Tibial nerve (tissue), 4 donors: ENCODE results near the gene SLC5A10. TPM values are rescaled to one million over a fixed set of nuclear protein-coding genes. Genes with fewer than 3 reads are reported as not detected.

ENCODE experiments used
- DNase-seq, 2 donors: peaks; one replicate each; pipeline ENCODE4 v3.0.0-alpha.2; 2019; ENCODE audit warnings: low spot score in 2 of 2
- H3K27ac ChIP-seq, 4 donors: fragments of 200-600 bp; sonication (generic) in 3 of 4; one replicate each; pipeline ENCODE4 v1.5.1; 2017 to 2019; ENCODE audit warnings: mild to moderate bottlenecking in 1 of 4
- H3K27me3 ChIP-seq, 2 donors: fragments of 200-600 bp; sonication (generic) in 1 of 2; one replicate each; pipeline versions ENCODE4 v1.5.1 to v1.6.0; 2017 to 2019
- H3K36me3 ChIP-seq, 3 donors: fragments of 200-600 bp; sonication (generic); one replicate each; pipeline ENCODE4 v1.5.1; 2018 to 2019
- H3K4me1 ChIP-seq, 4 donors: fragments of 200-600 bp; sonication (generic) in 3 of 4; one replicate each; pipeline ENCODE4 v1.5.1; 2017 to 2019
- H3K4me3 ChIP-seq, 4 donors: fragments of 200-600 bp; sonication (generic) in 3 of 4; one replicate each; pipeline ENCODE4 v1.5.1; 2017 to 2019; ENCODE audit warnings: mild to moderate bottlenecking in 1 of 4, moderate library complexity in 1 of 4
- H3K9me3 ChIP-seq, 4 donors: fragments of 200-600 bp; sonication (generic) in 3 of 4; one replicate each; pipeline ENCODE4 v1.5.1; 2017 to 2019
- CTCF ChIP-seq, 5 experiments: fragments of 200-600 bp in 3 of 5; fragments of 450-650 bp in 2 of 5; sonication (generic) in 3 of 5; IDR thresholded peaks; one replicate each; pipeline ENCODE4 v1.5.1; 2016 to 2019; ENCODE audit warnings: antibody characterized with exemption in 5 of 5, mild to moderate bottlenecking in 3 of 5, moderate library complexity in 2 of 5
- EP300 ChIP-seq, 2 donors: sonication (generic); formaldehyde crosslinking; IDR thresholded peaks; one replicate each; pipeline ENCODE4 v1.6.1; 2017; ENCODE audit warnings: antibody characterized with exemption in 2 of 2, mild to moderate bottlenecking in 1 of 2
- POLR2A ChIP-seq, 2 donors: fragments of 450-650 bp; IDR thresholded peaks; one replicate each; pipeline ENCODE4 v1.6.1; 2017; ENCODE audit warnings: antibody characterized with exemption in 2 of 2, mild to moderate bottlenecking in 2 of 2, moderate library complexity in 2 of 2
- WGBS, 2 donors: methylation state at CpG; one replicate each; pipeline ENCODE4 v1.1.5; 2018; 5-methylcytosine and 5-hydroxymethylcytosine counted together
- total RNA-seq, 4 donors: library from RNA; depleted of rRNA; stranded (reverse); fragments of >200 nt; gene quantifications; one replicate each; pipeline ENCODE4 v1.1.0, GENCODE V29; 2016

Gene SLC5A10
- total RNA-seq, 4 donors from 2014 or later = not detected

- no peak overlapping the region for H3K4me3 ChIP-seq
- DNase-seq = no peak
- WGBS, 2 donors = 83 to 90% methylated on average over 11 of the region's 11 CpGs
- no peaks in the 10 kb centered on the region for H3K9me3 ChIP-seq
- H3K4me1 ChIP-seq = peaks cover 0 to 11% (median 0%) of the 10 kb centered on the region in 4 donors
- H3K27ac ChIP-seq = no peak overlapping the region
- TF ChIP-seq POLR2A (IDR thresholded peaks at IDR 0.05) (no peak), EP300 (IDR thresholded peaks at IDR 0.05) (no peak), CTCF (IDR thresholded peaks at IDR 0.05) (no peak)
- H3K27me3 ChIP-seq = no peaks in the 10 kb centered on the region
- H3K36me3 ChIP-seq = no peaks in the 10 kb centered on the region
Observed at GRCh38 chr17:18958611-18959010, 6.6 kb downstream of the SLC5A10 start.

GRCh38 chr17:18959071-18959844 is 7.3 kb downstream of the SLC5A10 start:
- Histone ChIP-seq H3K27me3 (no peaks in the 10 kb centered on the region), H3K4me1 (peaks cover 0 to 11% (median 0%) of the 10 kb centered on the region in 4 donors), H3K27ac (no peak overlapping the region), H3K9me3 (no peaks in the 10 kb centered on the region), H3K4me3 (no peak overlapping the region), H3K36me3 (no peaks in the 10 kb centered on the region)
- WGBS, 2 donors = 69 to 82% methylated on average over 17 to 19 of the region's 22 CpGs
- no peak for DNase-seq
- TF ChIP-seq EP300 (IDR thresholded peaks at IDR 0.05) (no peak), CTCF (IDR thresholded peaks at IDR 0.05) (no peak), POLR2A (IDR thresholded peaks at IDR 0.05) (no peak)

- 98% methylated on average over 5 of the region's 5 CpGs for WGBS, 2 donors
- DNase-seq = no peak
- TF ChIP-seq CTCF (IDR thresholded peaks at IDR 0.05) = no peak
- TF ChIP-seq POLR2A (IDR thresholded peaks at IDR 0.05) = no peak
- no peak for TF ChIP-seq EP300 (IDR thresholded peaks at IDR 0.05)
Observed at GRCh38 chr17:18959845-18960240, 7.9 kb downstream of the SLC5A10 start.

GRCh38 chr17:18960241-18960665 is 8.3 kb downstream of the SLC5A10 start:
- DNase-seq = no peak
- Histone ChIP-seq H3K27ac (no peak overlapping the region), H3K27me3 (no peaks in the 10 kb centered on the region), H3K36me3 (no peaks in the 10 kb centered on the region), H3K4me1 (peaks cover 0 to 11% (median 0%) of the 10 kb centered on the region in 4 donors), H3K4me3 (no peak overlapping the region), H3K9me3 (no peaks in the 10 kb centered on the region)
- WGBS, 2 donors = 75 to 85% methylated on average over 15 of the region's 15 CpGs
- TF ChIP-seq POLR2A (IDR thresholded peaks at IDR 0.05) (no peak), CTCF (IDR thresholded peaks at IDR 0.05) (no peak), EP300 (IDR thresholded peaks at IDR 0.05) (no peak)

More at GRCh38 chr17:18959845-18960240, 7.9 kb downstream of the SLC5A10 start:
- Histone ChIP-seq H3K4me1 (peaks cover 0 to 11% (median 0%) of the 10 kb centered on the region in 4 donors), H3K4me3 (no peak overlapping the region), H3K36me3 (no peaks in the 10 kb centered on the region), H3K27ac (no peak overlapping the region), H3K27me3 (no peaks in the 10 kb centered on the region), H3K9me3 (no peaks in the 10 kb centered on the region)

GRCh38 chr17:18960803-18961511 is 9.0 kb downstream of the SLC5A10 start:
- peaks cover 0 to 11% (median 0%) of the 10 kb centered on the region in 4 donors for H3K4me1 ChIP-seq
- no peak overlapping the region for H3K4me3 ChIP-seq
- no peaks in the 10 kb centered on the region for H3K9me3 ChIP-seq
- H3K36me3 ChIP-seq = no peaks in the 10 kb centered on the region
- 42 to 61% methylated on average over 8 to 17 of the region's 17 CpGs for WGBS, 2 donors
- H3K27ac ChIP-seq = no peak overlapping the region
- H3K27me3 ChIP-seq = no peaks in the 10 kb centered on the region
- DNase-seq = peak; percentile 55 to 73
- TF ChIP-seq EP300 (IDR thresholded peaks at IDR 0.05) (no peak), CTCF (IDR thresholded peaks at IDR 0.05) (peak; percentile 73 to 96 (median 87))
